Gastrocnemius medialis (tissue), 4 donors: ENCODE results near the gene APBB2. TPM values are rescaled to one million over a fixed set of nuclear protein-coding genes. Genes with fewer than 3 reads are reported as not detected.

Experiments
- ATAC-seq, 2 donors: fragments of 150-250 bp; one replicate each; pipeline ENCODE4 v1.9.1; 2016
- DNase-seq, 2 donors: peaks; one replicate each; pipeline ENCODE4 v3.0.0-alpha.2; 2019
- H3K27ac ChIP-seq, 4 donors: fragments of 200-600 bp; sonication (generic); 1 replicate in 1 of 4; 2 replicates in 3 of 4; pipeline ENCODE4 v1.5.1; 2016 to 2018; ENCODE audit warnings: mild to moderate bottlenecking in 2 of 4, moderate library complexity in 1 of 4
- H3K27me3 ChIP-seq, 3 donors: fragments of 200-600 bp; sonication (generic) in 2 of 3; 1 replicate in 1 of 3; 2 replicates in 2 of 3; pipeline versions ENCODE4 v1.5.1 to v1.6.0; 2016 to 2019; ENCODE audit warnings: mild to moderate bottlenecking in 1 of 3, moderate library complexity in 1 of 3
- H3K36me3 ChIP-seq, 2 donors: fragments of 200-600 bp; sonication (generic) in 1 of 2; one replicate each; pipeline ENCODE4 v1.5.1; 2017 to 2018
- H3K4me1 ChIP-seq, 2 donors: fragments of 200-600 bp; sonication (generic) in 1 of 2; one replicate each; pipeline ENCODE4 v1.5.1; 2016 to 2017; ENCODE audit warnings: mild to moderate bottlenecking in 2 of 2
- H3K4me3 ChIP-seq, 4 donors: fragments of 200-600 bp; sonication (generic) in 3 of 4; 1 replicate in 1 of 4; 2 replicates in 3 of 4; pipeline ENCODE4 v1.5.1; 2016 to 2019; ENCODE audit warnings: mild to moderate bottlenecking in 2 of 4
- H3K9me3 ChIP-seq, 3 donors: fragments of 200-600 bp; sonication (generic) in 2 of 3; 1 replicate in 1 of 3; 2 replicates in 2 of 3; pipeline ENCODE4 v1.5.1; 2016 to 2019
- POLR2A ChIP-seq, 2 donors: fragments of 450-650 bp; IDR thresholded peaks; one replicate each; pipeline ENCODE4 v1.6.1; 2017; ENCODE audit warnings: antibody characterized with exemption in 2 of 2, mild to moderate bottlenecking in 2 of 2, moderate library complexity in 2 of 2
- in situ Hi-C, 4 donors: fragments of 200-750 bp; cut with MboI; loops; one replicate each; pipeline versions ENCODE4 v1.15.0 to v1.8.0; 2017; ENCODE audit warnings: low sequenced_read_pairs in 4 of 4
- intact Hi-C: fragments of 100-400 bp; cut with DNase I; formaldehyde crosslinking; loops from one replicate; pipeline ENCODE4 v1.15.1; 2023; ENCODE audit warnings: low total_unique reads
- total RNA-seq, 4 donors: library from RNA; depleted of rRNA; stranded (reverse); fragments of >200 nt; gene quantifications; one replicate each; pipeline versions ENCODE4 v1.1.0 to v1.2.3, GENCODE V29; 2016
- TF ChIP-seq, protein P1 (sequence below), 5 experiments: fragments of 450-650 bp in 3 of 5; fragments of 200-600 bp in 2 of 5; sonication (generic) in 2 of 5; IDR thresholded peaks in 4 of 5; conservative IDR thresholded peaks in 1 of 5; 1 replicate in 4 of 5; 2 replicates in 1 of 5; pipeline ENCODE4 v1.5.1; 2016 to 2019; ENCODE audit warnings: antibody characterized with exemption in 5 of 5, mild to moderate bottlenecking in 3 of 5, moderate library complexity in 3 of 5

APBB2 gene
- total RNA-seq, 4 donors from 2014 or later = 14.3 to 20.5 (median 14.5) TPM

- in situ Hi-C loops = loop anchor here (5.0 to 10.0 kb wide), 4 partner anchors 241 to 296 kb away; no protein-coding TSS in a partner anchor
- Histone ChIP-seq H3K9me3 (no peaks in the 10 kb centered on the region), H3K4me1 (peaks cover 10 to 20% of the 10 kb centered on the region in 2 donors), H3K27me3 (no peaks in the 10 kb centered on the region), H3K36me3 (no peaks in the 10 kb centered on the region), H3K4me3 (no peak overlapping the region), H3K27ac (no peak overlapping the region)
- TF ChIP-seq, protein P1, sequence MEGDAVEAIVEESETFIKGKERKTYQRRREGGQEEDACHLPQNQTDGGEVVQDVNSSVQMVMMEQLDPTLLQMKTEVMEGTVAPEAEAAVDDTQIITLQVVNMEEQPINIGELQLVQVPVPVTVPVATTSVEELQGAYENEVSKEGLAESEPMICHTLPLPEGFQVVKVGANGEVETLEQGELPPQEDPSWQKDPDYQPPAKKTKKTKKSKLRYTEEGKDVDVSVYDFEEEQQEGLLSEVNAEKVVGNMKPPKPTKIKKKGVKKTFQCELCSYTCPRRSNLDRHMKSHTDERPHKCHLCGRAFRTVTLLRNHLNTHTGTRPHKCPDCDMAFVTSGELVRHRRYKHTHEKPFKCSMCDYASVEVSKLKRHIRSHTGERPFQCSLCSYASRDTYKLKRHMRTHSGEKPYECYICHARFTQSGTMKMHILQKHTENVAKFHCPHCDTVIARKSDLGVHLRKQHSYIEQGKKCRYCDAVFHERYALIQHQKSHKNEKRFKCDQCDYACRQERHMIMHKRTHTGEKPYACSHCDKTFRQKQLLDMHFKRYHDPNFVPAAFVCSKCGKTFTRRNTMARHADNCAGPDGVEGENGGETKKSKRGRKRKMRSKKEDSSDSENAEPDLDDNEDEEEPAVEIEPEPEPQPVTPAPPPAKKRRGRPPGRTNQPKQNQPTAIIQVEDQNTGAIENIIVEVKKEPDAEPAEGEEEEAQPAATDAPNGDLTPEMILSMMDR (IDR thresholded peaks at IDR 0.05 in 4 of 5, conservative IDR thresholded peaks at IDR 0.05 in 1 of 5) = no peak
- no peak for TF ChIP-seq POLR2A (IDR thresholded peaks at IDR 0.05)
- no peak for ATAC-seq
- DNase-seq = no peak
- intact Hi-C loops = loop anchor here (5.0 kb wide), 1 partner anchor 144 kb away; no protein-coding TSS in a partner anchor
Observed at GRCh38 chr4:41218703-41219102, 4.4 kb upstream of the APBB2 start.

DNA sequence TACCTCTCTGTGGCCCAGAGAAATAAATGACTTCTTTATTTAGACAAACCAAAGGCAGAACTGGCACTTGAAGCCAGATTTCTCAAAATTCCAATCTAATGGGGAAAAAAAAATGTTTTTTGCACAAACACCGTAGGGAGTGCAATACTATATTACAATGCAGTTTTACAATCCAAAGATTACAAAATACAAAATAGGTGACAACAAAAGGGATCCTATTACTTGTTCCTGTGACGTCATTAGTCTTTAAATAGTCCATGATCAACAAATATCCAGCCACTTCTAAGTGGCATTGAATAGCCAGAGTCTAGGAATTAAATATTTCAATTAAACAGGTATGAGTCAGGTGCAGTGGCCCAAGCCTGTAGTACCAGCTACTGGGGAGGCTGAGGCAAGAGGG lies 3.0 kb upstream of the APBB2 start:
- intact Hi-C loops (loop anchor here (5.0 kb wide), 1 partner anchor 145 kb away; no protein-coding TSS in a partner anchor), in situ Hi-C loops (loop anchor here (5.0 to 10.0 kb wide), 4 partner anchors 240 to 295 kb away; no protein-coding TSS in a partner anchor)
- H3K4me3 ChIP-seq = no peak overlapping the region
- H3K9me3 ChIP-seq = no peaks in the 10 kb centered on the region
- peak overlapping the region; percentile 72 to 89 (median 78) for H3K27ac ChIP-seq
- DNase-seq (no peak), ATAC-seq (no peak)
- peaks cover 19 to 31% of the 10 kb centered on the region in 2 donors for H3K4me1 ChIP-seq
- TF ChIP-seq POLR2A (IDR thresholded peaks at IDR 0.05) = no peak
- TF ChIP-seq, protein P1 (IDR thresholded peaks at IDR 0.05 in 4 of 5, conservative IDR thresholded peaks at IDR 0.05 in 1 of 5) = no peak
- no peaks in the 10 kb centered on the region for H3K36me3 ChIP-seq
- no peaks in the 10 kb centered on the region for H3K27me3 ChIP-seq

GRCh38 chr4:41217020-41217333 lies 2.6 kb upstream of the APBB2 start:
- TF ChIP-seq, protein P1 (IDR thresholded peaks at IDR 0.05 in 4 of 5, conservative IDR thresholded peaks at IDR 0.05 in 1 of 5) = no peak
- TF ChIP-seq POLR2A (IDR thresholded peaks at IDR 0.05) = no peak
- Histone ChIP-seq H3K9me3 (no peaks in the 10 kb centered on the region), H3K27ac (peak overlapping the region; percentile 72 to 89 (median 78)), H3K36me3 (no peaks in the 10 kb centered on the region), H3K27me3 (no peaks in the 10 kb centered on the region), H3K4me3 (peak overlapping the region; percentile 60 to 81 (median 66)), H3K4me1 (peaks cover 19 to 35% of the 10 kb centered on the region in 2 donors)
- ATAC-seq = no peak
- intact Hi-C loops (loop anchor here (5.0 kb wide), 1 partner anchor 145 kb away; no protein-coding TSS in a partner anchor), in situ Hi-C loops (loop anchor here (5.0 to 10.0 kb wide), 4 partner anchors 240 to 295 kb away; no protein-coding TSS in a partner anchor)
- no peak for DNase-seq

- H3K9me3 ChIP-seq = no peaks in the 10 kb centered on the region
- H3K4me3 ChIP-seq = peak overlapping the region; percentile 60 to 81 (median 66)
- ATAC-seq (peak; percentile 37 to 50), DNase-seq (peak; percentile 42 to 79)
- in situ Hi-C loops = loop anchor here (5.0 to 10.0 kb wide), 4 partner anchors 239 to 294 kb away; no protein-coding TSS in a partner anchor
- H3K27me3 ChIP-seq = no peaks in the 10 kb centered on the region
- H3K36me3 ChIP-seq = no peaks in the 10 kb centered on the region
- peak; percentile 34 to 42 for TF ChIP-seq POLR2A (IDR thresholded peaks at IDR 0.05)
- TF ChIP-seq, protein P1 (IDR thresholded peaks at IDR 0.05 in 4 of 5, conservative IDR thresholded peaks at IDR 0.05 in 1 of 5) = peak in 3 of 5 experiments; percentile 8 to 43 (median 37)
- peaks cover 19 to 36% of the 10 kb centered on the region in 2 donors for H3K4me1 ChIP-seq
- intact Hi-C loops = loop anchor here (5.0 kb wide), 1 partner anchor 146 kb away; no protein-coding TSS in a partner anchor
- peak overlapping the region; percentile 72 to 89 (median 78) for H3K27ac ChIP-seq
Observed at GRCh38 chr4:41216294-41217019, 2.1 kb upstream of the APBB2 start.
